Psoas muscle (tissue), 8 donors: ENCODE results near the gene PUM1. TPM values are rescaled to one million over a fixed set of nuclear protein-coding genes. Genes with fewer than 3 reads are reported as not detected.
A peak's percentile ranks its signal among the peaks of the same experiment; 100 is the strongest.

Source experiments
- ATAC-seq, 4 donors: fragments of 200-7000 bp; cut with Tn5 transposase; one replicate each; pipeline ENCODE4 v1.9.1; 2020; ENCODE audit warnings: moderate library complexity in 3 of 4, mild to moderate bottlenecking in 2 of 4
- DNase-seq, 2 donors: peaks; one replicate each; pipeline ENCODE4 v3.0.0-alpha.2; 2020
- H3K27ac ChIP-seq: fragments of 200-600 bp; one replicate; pipeline ENCODE4 v1.8.0; 2022
- H3K27me3 ChIP-seq, 3 donors: fragments of 200-600 bp in 1 of 3; one replicate each; pipeline versions ENCODE4 v1.6.1 to v1.8.0; 2013 to 2022; ENCODE audit warnings: low read length in 2 of 3, mild to moderate bottlenecking in 2 of 3, moderate library complexity in 1 of 3; ENCODE audit not compliant: insufficient read depth in 3 of 3
- H3K36me3 ChIP-seq, 2 donors: fragments of 200-600 bp in 1 of 2; one replicate each; pipeline versions ENCODE4 v1.6.1 to v1.8.0; 2013 to 2022; ENCODE audit warnings: low read depth in 1 of 2, mild to moderate bottlenecking in 1 of 2, moderate library complexity in 1 of 2; ENCODE audit not compliant: insufficient read depth in 1 of 2
- H3K4me1 ChIP-seq: fragments of 200-600 bp; one replicate; pipeline ENCODE4 v1.8.0; 2022
- H3K4me3 ChIP-seq: fragments of 200-600 bp; one replicate; pipeline ENCODE4 v1.8.0; 2022; ENCODE audit warnings: mild to moderate bottlenecking
- H3K9me3 ChIP-seq: fragments of 200-600 bp; one replicate; pipeline ENCODE4 v1.8.0; 2022
- CTCF ChIP-seq: fragments of 200-600 bp; IDR thresholded peaks from one replicate; pipeline ENCODE4 v1.8.0; 2022; ENCODE audit warnings: antibody characterized with exemption
- WGBS, 3 donors: extraction: QIAGEN DNeasy Blood & Tissue Kit; methylation state at CpG; one replicate each; pipeline versions ENCODE4 v1.1.6 to v1.1.7; 2013; 5-methylcytosine and 5-hydroxymethylcytosine counted together
- intact Hi-C, 2 donors: fragments of 100-400 bp; cut with DNase I; formaldehyde crosslinking; loops; one replicate each; pipeline versions ENCODE4 v1.11.0 to v1.14.2; 2022
- polyA plus RNA-seq, 3 donors: library from polyadenylated mRNA; stranded (reverse); fragments of 200-250 nt; gene quantifications; one replicate each; pipeline ENCODE4 v1.2.3, GENCODE V29; 2013
- total RNA-seq, 4 donors: library from RNA; stranded (reverse); fragmentation: NEBNext Ultra II Directional in 2 of 4; extraction: Animal tissue kit (Norgen Biotek cat#: 25700) in 2 of 4; gene quantifications; one replicate each; pipeline versions ENCODE4 v1.2.1 to v1.2.4, GENCODE V29; 2021 to 2023
- donor health status: healthy with polysubstance abuse.
- donor health status: DM: no; HTN: no; CAD: no; lungs with moderate emphysema.
- donor health status: Bipolar disorder and iron deficiency.
- donor health status: healthy.
- donor health status: DM: yes; HTN: yes; CAD: no.
- donor health status: DM: no; HTN: no; CAD: no.
- donor health status: DM: no; HTN: no; CAD: no.
- donor health status: DM: yes; HTN: yes; CAD: no.

PUM1 gene
- total and polyA plus RNA-seq, 7 donors: 16.8 to 93.4 (median 80.0) TPM

- Histone ChIP-seq H3K4me3 (no peak overlapping the region), H3K9me3 (no peaks in the 10 kb centered on the region), H3K36me3 (no peaks in the 10 kb centered on the region), H3K27me3 (peaks cover 0 to 6% (median 0%) of the 10 kb centered on the region in 3 donors), H3K4me1 (no peaks in the 10 kb centered on the region), H3K27ac (no peak overlapping the region)
- 90 to 91% (median 91%) methylated on average over 6 of the region's 6 CpGs for WGBS, 3 donors
- ATAC-seq (no peak), DNase-seq (no peak)
- intact Hi-C loops: loop anchor here in 1 of 2 donors (5.0 kb wide), 1 partner anchor 190 kb away; the partner anchor contains the start of gene MATN1
- TF ChIP-seq CTCF: no peak
Observed at GRCh38 chr1:30912224-30912623, 153.3 kb downstream of the PUM1 start.

GRCh38 chr1:30911059-30911954 is 154.2 kb downstream of the PUM1 start:
- H3K4me1 ChIP-seq: no peaks in the 10 kb centered on the region
- no peaks in the 10 kb centered on the region for H3K9me3 ChIP-seq
- DNase-seq (peak; percentile 89 to 90), ATAC-seq (peak; percentile 83 to 91 (median 84))
- no peaks in the 10 kb centered on the region for H3K36me3 ChIP-seq
- peak; percentile 84 for TF ChIP-seq CTCF
- intact Hi-C loops: loop anchor here (1.0 to 5.0 kb wide), 5 partner anchors 110 to 189 kb away; partner anchors contain the start of gene MATN1 (in 1 of the 2)
- no peak overlapping the region for H3K27ac ChIP-seq
- peaks cover 0 to 6% (median 0%) of the 10 kb centered on the region in 3 donors for H3K27me3 ChIP-seq
- H3K4me3 ChIP-seq: no peak overlapping the region
- WGBS, 3 donors: 36 to 42% (median 40%) methylated on average over 9 of the region's 9 CpGs

GRCh38 chr1:30909365-30910068 is 156.0 kb downstream of the PUM1 start:
- Histone ChIP-seq H3K4me1 (no peaks in the 10 kb centered on the region), H3K4me3 (peak overlapping the region; percentile 63), H3K27ac (no peak overlapping the region), H3K27me3 (peaks cover 0 to 6% (median 0%) of the 10 kb centered on the region in 3 donors), H3K9me3 (no peaks in the 10 kb centered on the region), H3K36me3 (no peaks in the 10 kb centered on the region)
- ATAC-seq (no peak), DNase-seq (no peak)
- TF ChIP-seq CTCF: no peak
- intact Hi-C loops: loop anchor here (1.0 to 5.0 kb wide), 4 partner anchors 104 to 187 kb away; partner anchors contain the start of gene MATN1 (in 1 of the 2)
- WGBS, 3 donors: 70 to 73% (median 72%) methylated on average over 14 of the region's 14 CpGs

- Histone ChIP-seq H3K4me1 (no peaks in the 10 kb centered on the region), H3K36me3 (no peaks in the 10 kb centered on the region), H3K9me3 (no peaks in the 10 kb centered on the region), H3K4me3 (peak within 1 kb of the TSS; percentile 66), H3K27ac (no peak within 1 kb of the TSS), H3K27me3 (peaks cover 0 to 6% (median 0%) of the 10 kb centered on the region in 3 donors)
- no peak for TF ChIP-seq CTCF
- intact Hi-C loops: loop anchor here in 1 of 2 donors (1.0 kb wide), 1 partner anchor 104 kb away; no protein-coding TSS in a partner anchor
- peak; percentile 29 to 47 (median 39) for ATAC-seq
- 3 to 8% (median 5%) methylated on average over 25 to 68 of the region's 68 CpGs for WGBS, 3 donors
- DNase-seq: no peak
Observed at GRCh38 chr1:30908696-30909364, 156.7 kb downstream of the PUM1 start, which contains the start of gene SDC3. TSS of gene SDC3 (minus strand) at chr1:30908758. CDS start at chr1:30908586, 172 bp downstream.
